GM12878 (cell line): Measurements from ENCODE around the gene GATA3.

ENCODE experiments used
- CBFB ChIP-seq: IDR thresholded peaks from 2 replicates; pipeline ENCODE4 v1.6.1; 2016; ENCODE audit warnings: antibody characterized with exemption, low read depth
- FOS ChIP-seq: IDR thresholded peaks from 3 replicates; pipeline ENCODE4 v1.6.1; 2011; ENCODE audit warnings: borderline replicate concordance; ENCODE audit not compliant: insufficient read length; ENCODE audit errors: extremely low read depth
- MYC ChIP-seq: IDR thresholded peaks from 2 replicates; pipeline ENCODE4 v1.6.1; 2011; ENCODE audit warnings: mild to moderate bottlenecking, low read length, moderate library complexity, inconsistent platforms; ENCODE audit not compliant: insufficient read depth, insufficient replicate concordance, insufficient read length, severe bottlenecking
- NBN ChIP-seq: fragments of 450-650 bp; IDR thresholded peaks from 2 replicates; pipeline ENCODE4 v1.6.1; 2016
- POLR2A ChIP-seq: IDR thresholded peaks from 2 replicates; pipeline ENCODE4 v1.6.1; 2011; ENCODE audit warnings: low read depth, mild to moderate bottlenecking, low read length
- POLR2AphosphoS5 ChIP-seq: IDR thresholded peaks from 2 replicates; pipeline ENCODE4 v1.6.1; 2011; ENCODE audit warnings: mild to moderate bottlenecking, low read length, inconsistent platforms
- SREBF2 ChIP-seq: IDR thresholded peaks from 2 replicates; pipeline ENCODE4 v1.6.1; 2012; ENCODE audit warnings: mild to moderate bottlenecking, low read length
- TAF1 ChIP-seq: IDR thresholded peaks from 2 replicates; pipeline ENCODE4 v1.6.1; 2011; ENCODE audit warnings: mild to moderate bottlenecking, low read depth, low read length, borderline replicate concordance
- TF ChIP-seq, protein P1 (sequence below), 3 experiments: IDR thresholded peaks in 2 of 3; conservative IDR thresholded peaks in 1 of 3; 2 replicates each; pipeline ENCODE4 v1.5.1; 2011; ENCODE audit warnings: low read depth in 3 of 3, low read length in 3 of 3, mild to moderate bottlenecking in 3 of 3, control low read depth in 2 of 3, moderate library complexity in 2 of 3, inconsistent platforms in 1 of 3, mixed read lengths in 1 of 3; ENCODE audit not compliant: control insufficient read depth in 2 of 3, insufficient read depth in 1 of 3; ENCODE audit errors: extremely low read depth in 1 of 3
- TF ChIP-seq, protein P2 (sequence below): fragments of 450-650 bp; IDR thresholded peaks from 2 replicates; pipeline ENCODE4 v1.6.1; 2016; ENCODE audit warnings: mild to moderate bottlenecking, moderate library complexity, borderline replicate concordance

DNA sequence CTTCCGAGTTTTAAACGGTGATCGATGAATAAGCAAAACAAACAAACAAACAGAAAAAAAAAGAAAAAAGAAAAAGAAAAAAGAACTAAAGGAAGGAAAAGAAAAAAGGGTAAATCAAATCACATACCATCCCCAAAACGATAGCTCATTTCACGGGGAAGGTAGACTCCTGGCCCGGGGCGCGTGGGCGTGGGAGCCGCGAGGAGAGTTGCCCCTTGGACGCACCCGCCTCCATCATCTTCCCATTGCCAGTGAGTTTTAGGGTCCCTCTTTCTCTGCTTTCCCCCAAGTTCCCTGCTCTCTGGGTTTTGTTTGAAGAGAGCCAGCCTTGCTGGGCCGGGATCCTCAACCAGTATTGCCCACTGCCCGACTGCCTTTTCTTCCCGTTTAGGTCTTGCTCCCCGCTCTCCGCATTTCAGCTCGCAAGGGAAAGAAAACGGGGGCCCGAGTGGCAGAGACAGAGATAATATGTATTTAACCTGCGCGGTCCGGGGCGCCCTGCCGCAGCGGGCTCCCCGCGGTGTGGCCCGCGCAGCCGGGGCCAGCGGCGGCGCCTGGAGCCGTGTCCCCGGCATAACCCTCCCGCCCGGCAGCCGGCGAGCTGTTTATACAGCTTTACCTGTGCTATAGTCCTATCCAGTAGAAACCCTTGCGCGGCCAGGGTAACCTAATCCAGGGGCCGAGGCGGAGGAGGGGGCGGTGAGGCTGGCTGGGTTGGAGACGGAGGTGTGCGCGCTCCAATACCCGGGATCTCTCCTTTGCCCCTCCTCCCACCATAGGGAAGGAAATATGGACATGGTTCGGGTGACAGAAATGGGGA lies 5.2 kb upstream of the GATA3 start:
- TF ChIP-seq FOS (no peak), TAF1 (no peak), POLR2A (no peak), POLR2AphosphoS5 (no peak), MYC (no peak), CBFB (no peak), NBN (no peak), SREBF2 (no peak)
- TF ChIP-seq, protein P1, sequence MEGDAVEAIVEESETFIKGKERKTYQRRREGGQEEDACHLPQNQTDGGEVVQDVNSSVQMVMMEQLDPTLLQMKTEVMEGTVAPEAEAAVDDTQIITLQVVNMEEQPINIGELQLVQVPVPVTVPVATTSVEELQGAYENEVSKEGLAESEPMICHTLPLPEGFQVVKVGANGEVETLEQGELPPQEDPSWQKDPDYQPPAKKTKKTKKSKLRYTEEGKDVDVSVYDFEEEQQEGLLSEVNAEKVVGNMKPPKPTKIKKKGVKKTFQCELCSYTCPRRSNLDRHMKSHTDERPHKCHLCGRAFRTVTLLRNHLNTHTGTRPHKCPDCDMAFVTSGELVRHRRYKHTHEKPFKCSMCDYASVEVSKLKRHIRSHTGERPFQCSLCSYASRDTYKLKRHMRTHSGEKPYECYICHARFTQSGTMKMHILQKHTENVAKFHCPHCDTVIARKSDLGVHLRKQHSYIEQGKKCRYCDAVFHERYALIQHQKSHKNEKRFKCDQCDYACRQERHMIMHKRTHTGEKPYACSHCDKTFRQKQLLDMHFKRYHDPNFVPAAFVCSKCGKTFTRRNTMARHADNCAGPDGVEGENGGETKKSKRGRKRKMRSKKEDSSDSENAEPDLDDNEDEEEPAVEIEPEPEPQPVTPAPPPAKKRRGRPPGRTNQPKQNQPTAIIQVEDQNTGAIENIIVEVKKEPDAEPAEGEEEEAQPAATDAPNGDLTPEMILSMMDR (IDR thresholded peaks at IDR 0.05 in 2 of 3, conservative IDR thresholded peaks at IDR 0.05 in 1 of 3; ENCODE audit: control insufficient read depth in 2 of 3, extremely low read depth in 1 of 3, insufficient read depth in 1 of 3, low read depth in 3 of 3, low read length in 3 of 3) = no peak
- TF ChIP-seq, protein P2, sequence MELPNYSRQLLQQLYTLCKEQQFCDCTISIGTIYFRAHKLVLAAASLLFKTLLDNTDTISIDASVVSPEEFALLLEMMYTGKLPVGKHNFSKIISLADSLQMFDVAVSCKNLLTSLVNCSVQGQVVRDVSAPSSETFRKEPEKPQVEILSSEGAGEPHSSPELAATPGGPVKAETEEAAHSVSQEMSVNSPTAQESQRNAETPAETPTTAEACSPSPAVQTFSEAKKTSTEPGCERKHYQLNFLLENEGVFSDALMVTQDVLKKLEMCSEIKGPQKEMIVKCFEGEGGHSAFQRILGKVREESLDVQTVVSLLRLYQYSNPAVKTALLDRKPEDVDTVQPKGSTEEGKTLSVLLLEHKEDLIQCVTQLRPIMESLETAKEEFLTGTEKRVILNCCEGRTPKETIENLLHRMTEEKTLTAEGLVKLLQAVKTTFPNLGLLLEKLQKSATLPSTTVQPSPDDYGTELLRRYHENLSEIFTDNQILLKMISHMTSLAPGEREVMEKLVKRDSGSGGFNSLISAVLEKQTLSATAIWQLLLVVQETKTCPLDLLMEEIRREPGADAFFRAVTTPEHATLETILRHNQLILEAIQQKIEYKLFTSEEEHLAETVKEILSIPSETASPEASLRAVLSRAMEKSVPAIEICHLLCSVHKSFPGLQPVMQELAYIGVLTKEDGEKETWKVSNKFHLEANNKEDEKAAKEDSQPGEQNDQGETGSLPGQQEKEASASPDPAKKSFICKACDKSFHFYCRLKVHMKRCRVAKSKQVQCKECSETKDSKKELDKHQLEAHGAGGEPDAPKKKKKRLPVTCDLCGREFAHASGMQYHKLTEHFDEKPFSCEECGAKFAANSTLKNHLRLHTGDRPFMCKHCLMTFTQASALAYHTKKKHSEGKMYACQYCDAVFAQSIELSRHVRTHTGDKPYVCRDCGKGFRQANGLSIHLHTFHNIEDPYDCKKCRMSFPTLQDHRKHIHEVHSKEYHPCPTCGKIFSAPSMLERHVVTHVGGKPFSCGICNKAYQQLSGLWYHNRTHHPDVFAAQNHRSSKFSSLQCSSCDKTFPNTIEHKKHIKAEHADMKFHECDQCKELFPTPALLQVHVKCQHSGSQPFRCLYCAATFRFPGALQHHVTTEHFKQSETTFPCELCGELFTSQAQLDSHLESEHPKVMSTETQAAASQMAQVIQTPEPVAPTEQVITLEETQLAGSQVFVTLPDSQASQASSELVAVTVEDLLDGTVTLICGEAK = no peak
